GM12878 (cell line): ENCODE measurements around the gene PDZD7. TPM values are rescaled to one million over a fixed set of nuclear protein-coding genes. Genes with fewer than 3 reads are reported as not detected.

ENCODE experiments used
- ATF7 ChIP-seq: fragments of 450-650 bp; IDR thresholded peaks from 2 replicates; pipeline ENCODE4 v1.6.1; 2016; ENCODE audit warnings: low read depth, mild to moderate bottlenecking
- CHD1 ChIP-seq: IDR thresholded peaks from 2 replicates; pipeline ENCODE4 v1.6.1; 2012; ENCODE audit warnings: low read depth, low read length, improper control_type of control experiment
- CREM ChIP-seq: IDR thresholded peaks from 2 replicates; pipeline ENCODE4 v1.6.1; 2014; ENCODE audit warnings: antibody characterized with exemption, low read depth
- EZH2 ChIP-seq: IDR thresholded peaks from 2 replicates; pipeline ENCODE4 v1.6.1; 2012; ENCODE audit warnings: low read depth, mild to moderate bottlenecking, control low read depth, inconsistent platforms, low read length, borderline replicate concordance; ENCODE audit not compliant: control insufficient read depth
- FOXK2 ChIP-seq: fragments of 450-650 bp; IDR thresholded peaks from 2 replicates; pipeline ENCODE4 v1.6.1; 2017; ENCODE audit warnings: mild to moderate bottlenecking, moderate library complexity
- NBN ChIP-seq: fragments of 450-650 bp; IDR thresholded peaks from 2 replicates; pipeline ENCODE4 v1.6.1; 2016
- PAX5 ChIP-seq: IDR thresholded peaks from 2 replicates; pipeline ENCODE4 v1.6.1; 2011; ENCODE audit warnings: low read depth, low read length, borderline replicate concordance
- POU2F2 ChIP-seq: IDR thresholded peaks from 3 replicates; pipeline ENCODE4 v1.6.1; 2011; ENCODE audit warnings: low read depth, mild to moderate bottlenecking, low read length, borderline replicate concordance
- RUNX3 ChIP-seq: IDR thresholded peaks from 2 replicates; pipeline ENCODE4 v1.6.1; 2012; ENCODE audit warnings: low read length, inconsistent platforms
- SMAD1 ChIP-seq: fragments of 450-650 bp; IDR thresholded peaks from 2 replicates; pipeline ENCODE4 v1.6.1; 2018; ENCODE audit warnings: mild to moderate bottlenecking, low read depth; ENCODE audit not compliant: partially characterized antibody
- STAT3 ChIP-seq: IDR thresholded peaks from 2 replicates; pipeline ENCODE4 v1.6.1; 2011; ENCODE audit warnings: low read depth, low read length, improper control_type of control experiment
- SUPT20H ChIP-seq: IDR thresholded peaks from 2 replicates; pipeline ENCODE4 v1.6.1; 2011; ENCODE audit warnings: low read depth, mild to moderate bottlenecking, low read length, moderate library complexity, borderline replicate concordance; ENCODE audit not compliant: control insufficient read depth
- TCF3 ChIP-seq: IDR thresholded peaks from 2 replicates; pipeline ENCODE4 v1.6.1; 2012; ENCODE audit warnings: low read depth, mild to moderate bottlenecking, low read length, borderline replicate concordance; ENCODE audit not compliant: insufficient read depth
- ZNF24 ChIP-seq: fragments of 450-650 bp; IDR thresholded peaks from 2 replicates; pipeline ENCODE4 v1.6.1; 2017; ENCODE audit warnings: antibody characterized with exemption, mild to moderate bottlenecking
- ZNF622 ChIP-seq: fragments of 450-650 bp; IDR thresholded peaks from 2 replicates; pipeline ENCODE4 v1.6.1; 2017; ENCODE audit warnings: mild to moderate bottlenecking, inconsistent platforms
- polyA plus RNA-seq, 11 experiments: library from polyadenylated mRNA; depleted of rRNA in 4 of 11; unstranded in 6 of 11; stranded (reverse) in 5 of 11; fragments of >200 nt; fragmentation: Nextera tagmentation in 4 of 11; fragmentation: Illumina TruSeq in 1 of 11; extraction: Ambion mirVana in 4 of 11; extraction: Trizol in 1 of 11; gene quantifications; 1 replicate in 1 of 11; 2 replicates in 10 of 11; pipeline versions ENCODE4 v1.2.1 to v1.2.3, GENCODE V29; 2011 to 2016; ENCODE audit warnings: inconsistent platforms in 2 of 11, missing spikeins in 2 of 11, low read depth in 1 of 11
- total RNA-seq, 4 experiments: library from RNA; depleted of rRNA in 3 of 4; stranded (reverse); fragments of >200 nt in 3 of 4; fragmentation: Illumina TruSeq in 1 of 4; extraction: Trizol in 1 of 4; gene quantifications; 2 replicates each; pipeline versions ENCODE4 v1.2.1 to v1.2.3, GENCODE V29; 2013 to 2021
- TF ChIP-seq, protein P1 (sequence below): fragments of 450-650 bp; IDR thresholded peaks from 2 replicates; pipeline ENCODE4 v1.6.1; 2018; ENCODE audit warnings: mild to moderate bottlenecking, low read depth, moderate library complexity; ENCODE audit not compliant: partially characterized antibody
- TF ChIP-seq, protein P2 (sequence below): IDR thresholded peaks from 2 replicates; pipeline ENCODE4 v1.6.1; 2011; ENCODE audit warnings: borderline replicate concordance, low read depth, mild to moderate bottlenecking, moderate library complexity, low read length; ENCODE audit not compliant: insufficient read depth, poor library complexity, severe bottlenecking
- TF ChIP-seq, protein P3 (sequence below): IDR thresholded peaks from 2 replicates; pipeline ENCODE4 v1.6.1; 2011; ENCODE audit warnings: borderline replicate concordance, low read depth, mild to moderate bottlenecking, moderate library complexity, mixed read lengths, low read length; ENCODE audit not compliant: insufficient read depth; ENCODE audit errors: extremely low read length
- TF ChIP-seq, protein P4 (sequence below): fragments of 450-650 bp; formaldehyde crosslinking; IDR thresholded peaks from 2 replicates; pipeline ENCODE4 v1.4.0; 2020; ENCODE audit warnings: mild to moderate bottlenecking, moderate library complexity
- TF ChIP-seq, protein P5 (sequence below): IDR thresholded peaks from 2 replicates; pipeline ENCODE4 v1.6.1; 2011; ENCODE audit warnings: low read depth, mild to moderate bottlenecking, low read length, moderate library complexity, borderline replicate concordance; ENCODE audit errors: extremely low read depth

PDZD7 gene
- total and polyA plus RNA-seq, 10 of the 15 experiments (the other 5 are each of a cell fraction or from before 2014, with no cell fraction given), result 0.01 to 0.20 (median 0.03) TPM; not detected in 7

DNA sequence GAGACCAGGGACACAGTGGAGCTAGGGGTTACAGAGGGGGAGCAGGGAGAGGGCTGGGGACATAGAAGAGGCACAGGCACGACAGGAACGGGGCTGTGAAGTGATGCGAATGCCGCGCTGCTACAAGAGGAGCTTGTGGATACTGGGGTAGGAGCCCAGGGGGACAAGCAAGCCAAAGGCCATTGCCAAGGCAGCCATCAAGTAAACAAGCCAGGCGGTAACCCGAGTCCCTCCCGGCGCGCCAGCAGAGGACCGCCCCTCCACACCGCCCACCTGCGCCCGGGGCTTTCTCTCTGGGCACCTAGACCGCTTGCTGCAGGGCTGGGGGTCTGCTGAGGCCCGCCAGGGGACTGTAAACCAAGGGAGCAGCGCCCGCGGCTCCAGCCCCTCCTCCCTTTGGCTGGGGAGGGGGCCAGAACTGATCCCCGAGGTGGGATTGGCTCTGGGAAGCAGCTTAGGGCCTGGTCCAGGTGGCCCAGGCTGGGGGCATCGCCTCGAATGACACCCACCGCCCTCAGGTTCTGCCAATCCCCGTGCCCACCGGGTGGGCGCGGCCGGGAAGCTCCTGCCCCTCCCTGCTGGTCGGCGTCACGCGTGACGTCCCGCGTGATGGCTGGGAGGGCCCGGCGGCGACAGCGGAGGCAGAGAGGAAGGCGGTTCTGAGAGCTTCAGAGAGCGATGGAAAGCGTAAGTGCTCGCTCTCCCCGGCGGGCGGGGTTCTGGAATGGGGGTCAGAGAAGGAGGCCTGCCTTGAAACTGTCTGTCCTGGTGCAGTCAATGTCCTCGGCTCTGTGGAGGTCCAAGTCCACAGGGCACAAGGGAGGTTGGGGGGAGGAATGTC is 1.1 kb upstream of the PDZD7 start (continued):
- TF ChIP-seq STAT3 (no peak), NBN (no peak), SMAD1 (no peak), SUPT20H (no peak), PAX5 (peak; percentile 74; the same call in 1 of the 2 replicates), CHD1 (no peak), FOXK2 (no peak), CREM (0 out of 2 replicates have a peak, but pooled peaks have one; percentile 53), EZH2 (no peak), ATF7 (no peak), ZNF24 (no peak), RUNX3 (no peak), ZNF622 (no peak), TCF3 (no peak), POU2F2 (no peak)
- TF ChIP-seq, protein P1, sequence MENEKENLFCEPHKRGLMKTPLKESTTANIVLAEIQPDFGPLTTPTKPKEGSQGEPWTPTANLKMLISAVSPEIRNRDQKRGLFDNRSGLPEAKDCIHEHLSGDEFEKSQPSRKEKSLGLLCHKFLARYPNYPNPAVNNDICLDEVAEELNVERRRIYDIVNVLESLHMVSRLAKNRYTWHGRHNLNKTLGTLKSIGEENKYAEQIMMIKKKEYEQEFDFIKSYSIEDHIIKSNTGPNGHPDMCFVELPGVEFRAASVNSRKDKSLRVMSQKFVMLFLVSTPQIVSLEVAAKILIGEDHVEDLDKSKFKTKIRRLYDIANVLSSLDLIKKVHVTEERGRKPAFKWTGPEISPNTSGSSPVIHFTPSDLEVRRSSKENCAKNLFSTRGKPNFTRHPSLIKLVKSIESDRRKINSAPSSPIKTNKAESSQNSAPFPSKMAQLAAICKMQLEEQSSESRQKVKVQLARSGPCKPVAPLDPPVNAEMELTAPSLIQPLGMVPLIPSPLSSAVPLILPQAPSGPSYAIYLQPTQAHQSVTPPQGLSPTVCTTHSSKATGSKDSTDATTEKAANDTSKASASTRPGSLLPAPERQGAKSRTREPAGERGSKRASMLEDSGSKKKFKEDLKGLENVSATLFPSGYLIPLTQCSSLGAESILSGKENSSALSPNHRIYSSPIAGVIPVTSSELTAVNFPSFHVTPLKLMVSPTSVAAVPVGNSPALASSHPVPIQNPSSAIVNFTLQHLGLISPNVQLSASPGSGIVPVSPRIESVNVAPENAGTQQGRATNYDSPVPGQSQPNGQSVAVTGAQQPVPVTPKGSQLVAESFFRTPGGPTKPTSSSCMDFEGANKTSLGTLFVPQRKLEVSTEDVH, result no peak
- TF ChIP-seq, protein P2, sequence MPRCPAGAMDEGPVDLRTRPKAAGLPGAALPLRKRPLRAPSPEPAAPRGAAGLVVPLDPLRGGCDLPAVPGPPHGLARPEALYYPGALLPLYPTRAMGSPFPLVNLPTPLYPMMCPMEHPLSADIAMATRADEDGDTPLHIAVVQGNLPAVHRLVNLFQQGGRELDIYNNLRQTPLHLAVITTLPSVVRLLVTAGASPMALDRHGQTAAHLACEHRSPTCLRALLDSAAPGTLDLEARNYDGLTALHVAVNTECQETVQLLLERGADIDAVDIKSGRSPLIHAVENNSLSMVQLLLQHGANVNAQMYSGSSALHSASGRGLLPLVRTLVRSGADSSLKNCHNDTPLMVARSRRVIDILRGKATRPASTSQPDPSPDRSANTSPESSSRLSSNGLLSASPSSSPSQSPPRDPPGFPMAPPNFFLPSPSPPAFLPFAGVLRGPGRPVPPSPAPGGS, result no peak
- TF ChIP-seq, protein P3, sequence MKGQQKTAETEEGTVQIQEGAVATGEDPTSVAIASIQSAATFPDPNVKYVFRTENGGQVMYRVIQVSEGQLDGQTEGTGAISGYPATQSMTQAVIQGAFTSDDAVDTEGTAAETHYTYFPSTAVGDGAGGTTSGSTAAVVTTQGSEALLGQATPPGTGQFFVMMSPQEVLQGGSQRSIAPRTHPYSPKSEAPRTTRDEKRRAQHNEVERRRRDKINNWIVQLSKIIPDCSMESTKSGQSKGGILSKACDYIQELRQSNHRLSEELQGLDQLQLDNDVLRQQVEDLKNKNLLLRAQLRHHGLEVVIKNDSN, result no peak
- TF ChIP-seq, protein P4, sequence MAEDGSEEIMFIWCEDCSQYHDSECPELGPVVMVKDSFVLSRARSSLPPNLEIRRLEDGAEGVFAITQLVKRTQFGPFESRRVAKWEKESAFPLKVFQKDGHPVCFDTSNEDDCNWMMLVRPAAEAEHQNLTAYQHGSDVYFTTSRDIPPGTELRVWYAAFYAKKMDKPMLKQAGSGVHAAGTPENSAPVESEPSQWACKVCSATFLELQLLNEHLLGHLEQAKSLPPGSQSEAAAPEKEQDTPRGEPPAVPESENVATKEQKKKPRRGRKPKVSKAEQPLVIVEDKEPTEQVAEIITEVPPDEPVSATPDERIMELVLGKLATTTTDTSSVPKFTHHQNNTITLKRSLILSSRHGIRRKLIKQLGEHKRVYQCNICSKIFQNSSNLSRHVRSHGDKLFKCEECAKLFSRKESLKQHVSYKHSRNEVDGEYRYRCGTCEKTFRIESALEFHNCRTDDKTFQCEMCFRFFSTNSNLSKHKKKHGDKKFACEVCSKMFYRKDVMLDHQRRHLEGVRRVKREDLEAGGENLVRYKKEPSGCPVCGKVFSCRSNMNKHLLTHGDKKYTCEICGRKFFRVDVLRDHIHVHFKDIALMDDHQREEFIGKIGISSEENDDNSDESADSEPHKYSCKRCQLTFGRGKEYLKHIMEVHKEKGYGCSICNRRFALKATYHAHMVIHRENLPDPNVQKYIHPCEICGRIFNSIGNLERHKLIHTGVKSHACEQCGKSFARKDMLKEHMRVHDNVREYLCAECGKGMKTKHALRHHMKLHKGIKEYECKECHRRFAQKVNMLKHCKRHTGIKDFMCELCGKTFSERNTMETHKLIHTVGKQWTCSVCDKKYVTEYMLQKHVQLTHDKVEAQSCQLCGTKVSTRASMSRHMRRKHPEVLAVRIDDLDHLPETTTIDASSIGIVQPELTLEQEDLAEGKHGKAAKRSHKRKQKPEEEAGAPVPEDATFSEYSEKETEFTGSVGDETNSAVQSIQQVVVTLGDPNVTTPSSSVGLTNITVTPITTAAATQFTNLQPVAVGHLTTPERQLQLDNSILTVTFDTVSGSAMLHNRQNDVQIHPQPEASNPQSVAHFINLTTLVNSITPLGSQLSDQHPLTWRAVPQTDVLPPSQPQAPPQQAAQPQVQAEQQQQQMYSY (CRISPR knock-in tag), result no peak
- TF ChIP-seq, protein P5, sequence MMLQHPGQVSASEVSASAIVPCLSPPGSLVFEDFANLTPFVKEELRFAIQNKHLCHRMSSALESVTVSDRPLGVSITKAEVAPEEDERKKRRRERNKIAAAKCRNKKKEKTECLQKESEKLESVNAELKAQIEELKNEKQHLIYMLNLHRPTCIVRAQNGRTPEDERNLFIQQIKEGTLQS, result no peak
